ENCODE data around the gene CDC123. TPM values are rescaled to one million over a fixed set of nuclear protein-coding genes. Genes with fewer than 3 reads are reported as not detected.

The CDC123 gene
- 130 to 200 TPM (median 134 TPM) in 5 replicates for total RNA-seq (2022; extraction: Qiagen RNA extraction; ENCODE audit: low read depth)

GRCh38 chr10:12195603-12196506 lies at the start of gene CDC123, which contains the start of gene NUDT5:
Gene CDC123, plus strand, starts transcription at chr10:12196188. Its CDS starts 58 bp downstream, at chr10:12196246.
Gene NUDT5, minus strand, starts transcription at chr10:12195891. Its CDS starts 9,600 bp downstream, at chr10:12186291.

Other genes with a start within 250 kb of the CDC123 start
- 15.4 to 21.1 TPM (median 16.3 TPM) in 5 replicates for gene UPF2, start 153.4 kb upstream of the CDC123 start, total RNA-seq (2022; extraction: Qiagen RNA extraction; ENCODE audit: low read depth)
- gene DHTKD1, start 127.2 kb upstream of the CDC123 start, total RNA-seq (2022; extraction: Qiagen RNA extraction; ENCODE audit: low read depth): 6.7 to 9.5 TPM (median 8.6 TPM) in 5 replicates
- gene SEC61A2, start 66.5 kb upstream of the CDC123 start, total RNA-seq (2022; extraction: Qiagen RNA extraction; ENCODE audit: low read depth): 11.1 to 13.8 TPM (median 12.6 TPM) in 5 replicates
- 126 to 167 TPM (median 141 TPM) in 5 replicates for gene NUDT5, start 297 bp upstream of the CDC123 start, total RNA-seq (2022; extraction: Qiagen RNA extraction; ENCODE audit: low read depth)
- 6.3 to 8.0 TPM (median 7.6 TPM) in 5 replicates for gene CAMK1D, start 153.4 kb downstream of the CDC123 start, total RNA-seq (2022; extraction: Qiagen RNA extraction; ENCODE audit: low read depth)